Ascending aorta (tissue), 2 donors: Measurements from ENCODE around the gene DNAH1. TPM values are rescaled to one million over a fixed set of nuclear protein-coding genes. Genes with fewer than 3 reads are reported as not detected.
A peak's percentile ranks its signal among the peaks of the same experiment; 100 is the strongest.

Source experiments
- DNase-seq, 2 donors: peaks; one replicate each; pipeline ENCODE4 v3.0.0-alpha.2; 2019; ENCODE audit warnings: low spot score in 2 of 2
- H3K27ac ChIP-seq, 2 donors: fragments of 200-600 bp; sonication (generic); one replicate each; pipeline ENCODE4 v1.5.1; 2016 to 2017; ENCODE audit warnings: mild to moderate bottlenecking in 1 of 2
- H3K27me3 ChIP-seq: fragments of 200-600 bp; sonication (generic); one replicate; pipeline ENCODE4 v1.5.1; 2017
- H3K36me3 ChIP-seq, 2 donors: fragments of 200-600 bp; sonication (generic); one replicate each; pipeline ENCODE4 v1.5.1; 2016
- H3K4me1 ChIP-seq, 2 donors: fragments of 200-600 bp; sonication (generic); one replicate each; pipeline ENCODE4 v1.5.1; 2016 to 2017; ENCODE audit warnings: mild to moderate bottlenecking in 1 of 2
- H3K4me3 ChIP-seq, 2 donors: fragments of 200-600 bp; sonication (generic); one replicate each; pipeline ENCODE4 v1.5.1; 2016 to 2017; ENCODE audit warnings: mild to moderate bottlenecking in 1 of 2
- H3K9me3 ChIP-seq, 2 donors: fragments of 200-600 bp; sonication (generic); one replicate each; pipeline ENCODE4 v1.5.1; 2016
- CTCF ChIP-seq, 3 experiments: fragments of 200-600 bp in 2 of 3; fragments of 450-650 bp in 1 of 3; sonication (generic) in 2 of 3; IDR thresholded peaks; one replicate each; pipeline ENCODE4 v1.5.1; 2016 to 2019; ENCODE audit warnings: antibody characterized with exemption in 3 of 3, mild to moderate bottlenecking in 1 of 3, moderate library complexity in 1 of 3
- intact Hi-C: fragments of 100-400 bp; cut with DNase I; formaldehyde crosslinking; loops from one replicate; pipeline ENCODE4 v1.15.1; 2023
- total RNA-seq: library from RNA; depleted of rRNA; stranded (reverse); fragments of >200 nt; gene quantifications from one replicate; pipeline ENCODE4 v1.1.0, GENCODE V29; 2016

The DNAH1 gene
- total RNA-seq, 1 donor from 2014 or later: 7.6 TPM

- no peak for TF ChIP-seq CTCF (IDR thresholded peaks at IDR 0.05)
- intact Hi-C loops: loop anchor here (5.0 to 10.0 kb wide), 2 partner anchors 130 to 172 kb away; partner anchors contain the start of genes TWF2 and WDR82
- DNase-seq: no peak
- peaks cover 59% of the 10 kb centered on the region in 2 donors for H3K36me3 ChIP-seq
- H3K4me1 ChIP-seq: peaks cover 15 to 19% of the 10 kb centered on the region in 2 donors
- no peak overlapping the region for H3K27ac ChIP-seq
- H3K27me3 ChIP-seq: no peaks in the 10 kb centered on the region
- no peak overlapping the region for H3K4me3 ChIP-seq
- no peaks in the 10 kb centered on the region for H3K9me3 ChIP-seq
These were observed 90.8 kb downstream of the DNAH1 start for GRCh38 chr3:52406791-52407510.

- Histone ChIP-seq H3K27ac (no peak overlapping the region), H3K4me3 (no peak overlapping the region), H3K36me3 (peaks cover 50 to 51% of the 10 kb centered on the region in 2 donors), H3K27me3 (no peaks in the 10 kb centered on the region), H3K9me3 (no peaks in the 10 kb centered on the region), H3K4me1 (peaks cover 15 to 27% of the 10 kb centered on the region in 2 donors)
- intact Hi-C loops: loop anchor here (5.0 to 10.0 kb wide), 2 partner anchors 130 to 173 kb away; partner anchors contain the start of genes TWF2 and WDR82
- TF ChIP-seq CTCF (IDR thresholded peaks at IDR 0.05): no peak
- no peak for DNase-seq
These were observed 91.7 kb downstream of the DNAH1 start for GRCh38 chr3:52407779-52408178.

- DNase-seq: no peak
- peaks cover 43 to 44% of the 10 kb centered on the region in 2 donors for H3K36me3 ChIP-seq
- H3K27ac ChIP-seq: peak overlapping the region in 1 of 2 donors; percentile 100
- H3K4me3 ChIP-seq: peak overlapping the region in 1 of 2 donors; percentile 99
- peaks cover 15 to 30% of the 10 kb centered on the region in 2 donors for H3K4me1 ChIP-seq
- H3K27me3 ChIP-seq: no peaks in the 10 kb centered on the region
- intact Hi-C loops: loop anchor here (5.0 to 10.0 kb wide), 2 partner anchors 131 to 174 kb away; partner anchors contain the start of genes TWF2 and WDR82
- TF ChIP-seq CTCF (IDR thresholded peaks at IDR 0.05): no peak
- no peaks in the 10 kb centered on the region for H3K9me3 ChIP-seq
These were observed 92.3 kb downstream of the DNAH1 start for GRCh38 chr3:52408466-52408865.

GRCh38 chr3:52415800-52416199 lies 99.7 kb downstream of the DNAH1 start:
- no peak for DNase-seq
- no peak for TF ChIP-seq CTCF (IDR thresholded peaks at IDR 0.05)
- no peak overlapping the region for H3K4me3 ChIP-seq
- peaks cover 7 to 20% of the 10 kb centered on the region in 2 donors for H3K4me1 ChIP-seq
- H3K27me3 ChIP-seq: no peaks in the 10 kb centered on the region
- no peaks in the 10 kb centered on the region for H3K9me3 ChIP-seq
- intact Hi-C loops: no loop called here
- no peaks in the 10 kb centered on the region for H3K36me3 ChIP-seq
- no peak overlapping the region for H3K27ac ChIP-seq

- no peaks in the 10 kb centered on the region for H3K4me1 ChIP-seq
- TF ChIP-seq CTCF (IDR thresholded peaks at IDR 0.05): no peak
- no peaks in the 10 kb centered on the region for H3K9me3 ChIP-seq
- no peak overlapping the region for H3K27ac ChIP-seq
- no peaks in the 10 kb centered on the region for H3K36me3 ChIP-seq
- H3K4me3 ChIP-seq: no peak overlapping the region
- DNase-seq: no peak
- intact Hi-C loops: no loop called here
- H3K27me3 ChIP-seq: no peaks in the 10 kb centered on the region
These were observed 104.3 kb downstream of the DNAH1 start for GRCh38 chr3:52420388-52420787.
